HepG2 (cell line): ENCODE measurements around the gene CREG2. TPM values are rescaled to one million over a fixed set of nuclear protein-coding genes. Genes with fewer than 3 reads are reported as not detected.

Source experiments
- ASH2L ChIP-seq: fragments of 300-600, 200-600 bp; sonication (generic); IDR thresholded peaks from 2 replicates; pipeline ENCODE4 v1.7.0; 2017; ENCODE audit warnings: low read depth, mild to moderate bottlenecking, moderate library complexity, mixed read lengths, low read length; ENCODE audit not compliant: insufficient read length
- GMEB1 ChIP-seq: sonication (generic); formaldehyde crosslinking; IDR thresholded peaks from 2 replicates; pipeline ENCODE4 v1.5.1; 2020; ENCODE audit warnings: missing genetic modification reagents, mild to moderate bottlenecking, borderline replicate concordance
- HES4 ChIP-seq: sonication (generic); formaldehyde crosslinking; IDR thresholded peaks from 2 replicates; pipeline ENCODE4 v1.9.0; 2021; ENCODE audit warnings: mild to moderate bottlenecking, missing genetic modification reagents, borderline replicate concordance
- KDM3A ChIP-seq: IDR thresholded peaks from 2 replicates; pipeline ENCODE4 v1.6.1; 2018; ENCODE audit warnings: low read depth, missing compliant biosample characterization
- KLF6 ChIP-seq: IDR thresholded peaks from 2 replicates; pipeline ENCODE4 v1.8.0; 2016; ENCODE audit warnings: missing biosample characterization, missing genetic modification reagents
- KLF9 ChIP-seq: IDR thresholded peaks from 2 replicates; pipeline ENCODE4 v1.6.1; 2016; ENCODE audit warnings: low read depth
- LBX2 ChIP-seq: sonication (generic); formaldehyde crosslinking; IDR thresholded peaks from 2 replicates; pipeline ENCODE4 v1.5.0; 2020; ENCODE audit warnings: missing genetic modification reagents, mild to moderate bottlenecking, borderline replicate concordance
- MATR3 ChIP-seq: sonication (generic); formaldehyde crosslinking; IDR thresholded peaks from 2 replicates; pipeline ENCODE4 v1.4.0; 2020; ENCODE audit warnings: missing genetic modification reagents
- NR1H2 ChIP-seq: sonication (generic); formaldehyde crosslinking; IDR thresholded peaks from 2 replicates; pipeline ENCODE4 v1.8.1; 2022; ENCODE audit warnings: low read depth, missing genetic modification reagents, borderline replicate concordance
- POLR2A ChIP-seq, 2 experiments: IDR thresholded peaks; 2 replicates each; pipeline ENCODE4 v1.6.1; 2011; ENCODE audit warnings: low read depth in 2 of 2, low read length in 2 of 2, mild to moderate bottlenecking in 1 of 2, moderate library complexity in 1 of 2; ENCODE audit not compliant: insufficient read depth in 1 of 2
- TFDP1 ChIP-seq: IDR thresholded peaks from 2 replicates; pipeline ENCODE4 v1.6.1; 2016; ENCODE audit warnings: missing compliant biosample characterization, missing genetic modification reagents, borderline replicate concordance
- TFE3 ChIP-seq: IDR thresholded peaks from 2 replicates; pipeline ENCODE4 v1.6.1; 2016
- ZBTB20 ChIP-seq: sonication (generic); formaldehyde crosslinking; IDR thresholded peaks from 2 replicates; pipeline ENCODE4 v1.8.1; 2023; ENCODE audit warnings: missing genetic modification reagents, low read depth, mild to moderate bottlenecking, borderline replicate concordance
- ZBTB49 ChIP-seq: sonication (generic); formaldehyde crosslinking; IDR thresholded peaks from 2 replicates; pipeline ENCODE4 v1.4.0; 2020; ENCODE audit warnings: missing genetic modification reagents, borderline replicate concordance
- ZFP62 ChIP-seq: sonication (generic); formaldehyde crosslinking; IDR thresholded peaks from 2 replicates; pipeline ENCODE4 v1.4.0; 2020; ENCODE audit warnings: missing genetic modification reagents
- ZIK1 ChIP-seq: sonication (generic); formaldehyde crosslinking; IDR thresholded peaks from 2 replicates; pipeline ENCODE4 v1.5.0; 2020; ENCODE audit warnings: mild to moderate bottlenecking, low read depth, missing genetic modification reagents, borderline replicate concordance
- ZNF24 ChIP-seq: fragments of 450-650 bp; IDR thresholded peaks from 2 replicates; pipeline ENCODE4 v1.6.1; 2017; ENCODE audit warnings: antibody characterized with exemption, mild to moderate bottlenecking
- ZNF33B ChIP-seq: sonication (generic); formaldehyde crosslinking; IDR thresholded peaks from 2 replicates; pipeline ENCODE4 v1.5.1; 2020; ENCODE audit warnings: mild to moderate bottlenecking, missing genetic modification reagents
- ZNF790 ChIP-seq: sonication (generic); formaldehyde crosslinking; IDR thresholded peaks from 2 replicates; pipeline ENCODE4 v1.8.0; 2022; ENCODE audit warnings: missing genetic modification reagents, mild to moderate bottlenecking, borderline replicate concordance
- ZSCAN29 ChIP-seq: sonication (generic); formaldehyde crosslinking; conservative IDR thresholded peaks from 2 replicates; pipeline ENCODE4 v1.4.0; 2020; ENCODE audit warnings: mild to moderate bottlenecking, missing genetic modification reagents
- polyA plus RNA-seq, 8 experiments: library from polyadenylated mRNA; depleted of rRNA in 3 of 8; stranded (reverse) in 7 of 8; unstranded in 1 of 8; fragments of >200 nt; fragmentation: Illumina TruSeq in 4 of 8; extraction: Trizol in 4 of 8; gene quantifications; 2 replicates each; pipeline versions ENCODE4 v1.2.1 to v1.2.3, GENCODE V29; 2011 to 2016; ENCODE audit warnings: low read depth in 4 of 8, missing spikeins in 1 of 8, mixed read lengths in 1 of 8; ENCODE audit not compliant: insufficient read depth in 1 of 8
- total RNA-seq, 5 experiments: library from RNA; depleted of rRNA; stranded (reverse); fragments of >200 nt; fragmentation: Illumina TruSeq; extraction: Trizol; gene quantifications; 2 replicates each; pipeline ENCODE4 v1.2.3, GENCODE V29; 2016; ENCODE audit warnings: low read depth in 1 of 5
- TF ChIP-seq, protein P1 (sequence below): sonication (generic); formaldehyde crosslinking; IDR thresholded peaks from 2 replicates; pipeline ENCODE4 v1.4.0; 2020; ENCODE audit warnings: mild to moderate bottlenecking, missing genetic modification reagents
- TF ChIP-seq, protein P2 (sequence below): IDR thresholded peaks from 2 replicates; pipeline ENCODE4 v1.6.1; 2012; ENCODE audit warnings: inconsistent platforms

Gene CREG2
- total and polyA plus RNA-seq, 2 of the 13 experiments (the other 11 are each of a cell fraction or from before 2014, with no cell fraction given), result 0.18 to 0.26 TPM

GRCh38 chr2:101307950-101308431, 79.3 kb downstream of the CREG2 start (continued):
- TF ChIP-seq, protein P1, sequence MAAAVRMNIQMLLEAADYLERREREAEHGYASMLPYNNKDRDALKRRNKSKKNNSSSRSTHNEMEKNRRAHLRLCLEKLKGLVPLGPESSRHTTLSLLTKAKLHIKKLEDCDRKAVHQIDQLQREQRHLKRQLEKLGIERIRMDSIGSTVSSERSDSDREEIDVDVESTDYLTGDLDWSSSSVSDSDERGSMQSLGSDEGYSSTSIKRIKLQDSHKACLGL, result 0 out of 2 replicates have a peak, but pooled peaks have one; percentile 27
- TF ChIP-seq ZBTB49 (CRISPR knock-in tag), result peak; percentile 90; the same call in 1 of the 2 replicates
- 0 out of 2 replicates have a peak, but pooled peaks have one; percentile 19 for TF ChIP-seq ZBTB20 (CRISPR knock-in tag)
- peak; percentile 90; the same call in 1 of the 2 replicates for TF ChIP-seq LBX2 (CRISPR knock-in tag)
- TF ChIP-seq HES4 (CRISPR knock-in tag), result 0 out of 2 replicates have a peak, but pooled peaks have one; percentile 50
- no peak for TF ChIP-seq KLF9 (CRISPR knock-in tag)
- peak; percentile 11 for TF ChIP-seq ZNF790 (CRISPR knock-in tag)
- no peak for TF ChIP-seq ZIK1
- TF ChIP-seq NR1H2 (CRISPR knock-in tag), result peak; percentile 34; the same call in 1 of the 2 replicates
- TF ChIP-seq ASH2L, result no peak
- TF ChIP-seq KLF6 (CRISPR knock-in tag), result peak; percentile 71; the same call in 1 of the 2 replicates
- TF ChIP-seq KDM3A (CRISPR knock-in tag), result 0 out of 2 replicates have a peak, but pooled peaks have one; percentile 39
- TF ChIP-seq ZNF33B (CRISPR knock-in tag), result 0 out of 2 replicates have a peak, but pooled peaks have one; percentile 60
- TF ChIP-seq, protein P2, sequence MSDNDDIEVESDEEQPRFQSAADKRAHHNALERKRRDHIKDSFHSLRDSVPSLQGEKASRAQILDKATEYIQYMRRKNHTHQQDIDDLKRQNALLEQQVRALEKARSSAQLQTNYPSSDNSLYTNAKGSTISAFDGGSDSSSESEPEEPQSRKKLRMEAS, result peak; percentile 57
- TF ChIP-seq ZNF24, result no peak
- TF ChIP-seq POLR2A (IDR thresholded peaks at IDR 0.05; ENCODE audit: insufficient read depth in 1 of 2, low read depth in 2 of 2, low read length in 2 of 2), result no peak
- no peak for TF ChIP-seq GMEB1 (CRISPR knock-in tag)
- peak; percentile 64; the same call in 1 of the 2 replicates for TF ChIP-seq TFDP1 (CRISPR knock-in tag)
- no peak for TF ChIP-seq ZFP62 (CRISPR knock-in tag)
- no peak; the same call in 1 of the 2 replicates for TF ChIP-seq TFE3 (CRISPR knock-in tag)
- peak; percentile 14; the same call in 1 of the 2 replicates for TF ChIP-seq MATR3
- no peak for TF ChIP-seq ZSCAN29
